Erythroblast (primary cell): ENCODE measurements around the gene FBXL16.

Experiments used
- DNase-seq, 2 experiments: peaks; one replicate each; lab custom pipeline; 2025; lab: John Stamatoyannopoulos, UW
- GATA1 ChIP-seq: IDR thresholded peaks from 2 replicates; pipeline ENCODE4 v1.6.1; 2011; ENCODE audit warnings: low read depth, mild to moderate bottlenecking, control low read depth, low read length, moderate library complexity
- POLR2A ChIP-seq: IDR thresholded peaks from 2 replicates; pipeline ENCODE4 v1.6.1; 2011; ENCODE audit warnings: mild to moderate bottlenecking, low read length

Gene FBXL16

GRCh38 chr16:681746-682427 lies 23.7 kb downstream of the FBXL16 start:
- no peak for TF ChIP-seq POLR2A
- no peak for TF ChIP-seq GATA1
- DNase-seq, result peak in 1 of 2 experiments; percentile 29

DNA sequence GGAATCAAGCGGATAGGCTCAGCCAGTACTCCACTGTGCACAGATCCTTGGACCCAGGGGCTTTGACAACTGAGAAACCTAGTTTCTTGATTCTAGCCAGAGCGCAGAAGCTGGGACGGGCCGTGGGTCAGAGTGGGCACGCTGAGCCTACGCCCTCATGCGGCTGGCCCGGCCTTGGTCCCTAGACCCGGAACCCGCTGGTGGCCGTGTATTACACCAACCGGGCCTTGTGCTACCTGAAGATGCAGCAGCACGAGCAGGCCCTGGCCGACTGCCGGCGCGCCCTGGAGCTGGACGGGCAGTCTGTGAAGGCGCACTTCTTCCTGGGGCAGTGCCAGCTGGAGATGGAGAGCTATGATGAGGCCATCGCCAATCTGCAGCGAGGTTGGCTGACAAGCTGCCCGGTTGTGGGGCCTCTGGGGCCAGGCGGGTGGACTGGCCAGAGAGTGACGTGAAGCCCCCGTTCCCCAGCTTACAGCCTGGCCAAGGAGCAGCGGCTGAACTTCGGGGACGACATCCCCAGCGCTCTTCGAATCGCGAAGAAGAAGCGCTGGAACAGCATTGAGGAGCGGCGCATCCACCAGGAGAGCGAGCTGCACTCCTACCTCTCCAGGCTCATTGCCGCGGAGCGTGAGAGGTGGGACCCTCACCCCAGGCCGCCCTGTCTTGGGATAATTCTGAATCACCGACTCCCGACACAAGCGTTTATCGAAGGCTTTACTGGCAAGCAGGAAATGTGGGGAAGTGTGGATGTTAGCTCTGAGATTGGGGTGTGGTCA lies 24.4 kb downstream of the FBXL16 start:
- TF ChIP-seq POLR2A (no peak), GATA1 (no peak)
- peak; percentile 65 to 68 for DNase-seq

DNA sequence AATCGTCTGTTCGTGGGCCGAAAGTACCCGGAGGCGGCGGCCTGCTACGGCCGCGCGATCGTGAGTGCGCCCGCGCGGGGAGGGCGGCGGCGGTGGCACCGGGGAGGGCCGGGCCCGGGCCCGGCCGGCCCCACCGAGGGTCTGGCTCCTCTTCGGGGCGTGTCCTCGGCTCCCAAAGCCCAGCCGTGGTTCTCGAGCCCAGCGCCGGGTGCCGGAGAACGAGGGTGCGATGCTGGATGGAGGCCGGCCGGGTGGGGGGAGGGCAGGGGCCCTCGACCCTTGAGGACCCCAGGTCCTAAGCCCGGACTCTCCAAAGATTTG lies 25.0 kb downstream of the FBXL16 start:
- no peak for TF ChIP-seq GATA1
- no peak for DNase-seq

GRCh38 chr16:679814-680624 lies 25.6 kb downstream of the FBXL16 start, which contains the start of gene STUB1:
TSS of gene STUB1 (plus strand) at chr16:680410. CDS start at chr16:680526, 116 bp downstream.
- DNase-seq, result peak; percentile 92 to 95
- peak; percentile 63 for TF ChIP-seq POLR2A
- TF ChIP-seq GATA1, result no peak

DNA sequence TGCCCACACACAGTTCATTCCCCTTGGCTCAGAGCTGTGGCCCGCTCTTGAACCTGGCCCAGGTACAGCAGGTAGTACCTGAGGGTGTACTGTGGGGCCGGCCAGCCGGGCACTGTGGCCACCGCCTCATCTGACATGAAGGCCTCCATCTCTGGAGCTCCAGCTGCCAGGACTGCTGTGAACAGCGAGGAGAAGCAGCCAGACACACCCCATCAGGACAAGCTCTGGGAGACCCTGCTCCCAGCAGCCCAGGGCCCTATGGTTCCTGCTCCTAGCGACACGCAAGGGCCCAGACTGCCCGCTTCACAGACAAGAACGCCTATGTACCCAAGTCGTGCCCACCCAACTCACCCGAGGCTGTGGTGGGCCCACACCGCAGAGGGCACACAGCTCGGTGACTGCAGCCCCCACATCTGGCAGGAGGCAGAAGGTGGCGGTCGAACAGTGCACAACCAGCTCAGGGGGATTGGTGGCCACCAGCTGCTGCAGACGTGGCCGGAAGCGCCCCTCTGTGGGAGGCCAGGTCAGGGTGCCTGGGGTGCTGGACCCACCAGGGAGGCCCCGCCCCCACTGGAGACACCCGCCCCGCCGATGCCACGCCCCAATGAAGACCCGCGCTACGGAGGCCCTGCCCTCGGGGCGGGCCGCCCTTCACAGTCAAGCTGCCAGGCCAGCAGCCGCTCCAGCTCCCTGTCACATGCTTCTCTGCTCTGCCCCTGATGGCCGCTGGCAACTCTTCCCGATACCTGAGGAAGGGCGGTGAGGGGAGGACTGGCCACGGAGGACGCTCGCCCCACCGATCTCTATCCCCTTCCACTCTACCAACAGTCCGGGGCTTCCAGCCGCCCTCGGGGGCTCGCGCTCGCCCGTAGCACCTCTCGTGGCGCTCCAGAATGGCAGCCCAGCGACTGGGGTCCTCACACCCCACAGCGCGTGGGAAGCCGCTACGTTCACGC lies 26.5 kb downstream of the FBXL16 start:
- peak; percentile 84 to 85 for DNase-seq
- TF ChIP-seq GATA1 (no peak), POLR2A (no peak)

GRCh38 chr16:678209-678857 lies 27.3 kb downstream of the FBXL16 start:
- no peak for DNase-seq
- TF ChIP-seq GATA1 (no peak), POLR2A (no peak)

DNA sequence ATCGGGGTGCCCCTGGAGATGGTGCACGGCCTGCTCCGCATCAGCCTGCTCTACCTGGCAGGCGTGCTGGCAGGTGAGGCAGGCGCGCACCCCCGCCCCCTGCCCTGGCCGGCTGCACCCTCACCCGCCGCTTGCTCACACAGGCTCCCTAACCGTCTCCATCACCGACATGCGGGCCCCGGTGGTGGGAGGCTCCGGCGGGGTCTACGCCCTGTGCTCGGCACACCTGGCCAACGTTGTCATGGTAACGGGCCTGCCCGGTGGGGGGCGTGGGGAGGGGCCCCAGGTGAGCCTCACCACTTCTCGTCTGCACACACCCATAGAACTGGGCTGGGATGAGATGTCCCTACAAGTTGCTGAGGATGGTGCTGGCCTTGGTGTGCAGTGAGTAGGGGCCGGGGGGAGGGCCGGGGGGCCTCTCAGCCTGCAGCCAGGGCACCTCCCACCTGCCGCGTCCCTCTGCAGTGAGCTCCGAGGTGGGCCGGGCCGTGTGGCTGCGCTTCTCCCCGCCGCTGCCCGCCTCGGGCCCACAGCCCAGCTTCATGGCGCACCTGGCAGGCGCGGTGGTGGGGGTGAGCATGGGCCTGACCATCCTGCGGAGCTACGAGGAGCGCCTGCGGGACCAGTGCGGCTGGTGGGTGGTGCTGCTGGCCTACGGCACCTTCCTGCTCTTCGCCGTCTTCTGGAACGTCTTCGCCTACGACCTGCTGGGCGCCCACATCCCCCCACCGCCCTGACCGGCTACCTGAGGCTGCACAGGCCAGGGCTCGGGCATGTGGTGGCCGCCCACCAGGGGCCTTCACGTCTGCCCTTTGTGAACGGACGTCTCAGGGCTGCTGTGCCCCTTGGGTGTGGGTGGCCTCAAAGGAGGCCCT lies 28.0 kb downstream of the FBXL16 start:
- DNase-seq, result no peak

DNA sequence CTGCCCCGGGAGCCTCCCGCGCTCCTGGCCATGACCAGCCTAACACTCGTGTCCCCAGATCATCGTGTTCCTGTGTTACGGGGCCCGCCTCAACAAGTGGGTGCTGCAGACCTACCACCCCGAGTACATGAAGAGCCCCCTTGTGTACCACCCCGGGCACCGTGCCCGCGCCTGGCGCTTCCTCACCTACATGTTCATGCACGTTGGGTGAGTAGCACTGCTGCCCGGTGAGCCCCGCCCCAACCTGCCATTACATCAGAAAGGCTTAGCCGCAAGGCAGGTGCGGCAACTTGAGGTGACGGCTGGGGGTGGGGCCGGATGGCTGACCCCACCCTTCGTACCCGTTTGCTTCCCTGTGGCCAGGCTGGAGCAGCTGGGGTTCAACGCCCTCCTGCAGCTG lies 28.7 kb downstream of the FBXL16 start:
- no peak for DNase-seq
- TF ChIP-seq POLR2A (no peak), GATA1 (no peak)

More for the DNA sequence above, 28.0 kb downstream of the FBXL16 start:
- TF ChIP-seq POLR2A (no peak), GATA1 (no peak)

- TF ChIP-seq GATA1 (no peak), POLR2A (no peak)
- DNase-seq, result no peak
Observed at GRCh38 chr16:676565-676902, 29.1 kb downstream of the FBXL16 start.

DNA sequence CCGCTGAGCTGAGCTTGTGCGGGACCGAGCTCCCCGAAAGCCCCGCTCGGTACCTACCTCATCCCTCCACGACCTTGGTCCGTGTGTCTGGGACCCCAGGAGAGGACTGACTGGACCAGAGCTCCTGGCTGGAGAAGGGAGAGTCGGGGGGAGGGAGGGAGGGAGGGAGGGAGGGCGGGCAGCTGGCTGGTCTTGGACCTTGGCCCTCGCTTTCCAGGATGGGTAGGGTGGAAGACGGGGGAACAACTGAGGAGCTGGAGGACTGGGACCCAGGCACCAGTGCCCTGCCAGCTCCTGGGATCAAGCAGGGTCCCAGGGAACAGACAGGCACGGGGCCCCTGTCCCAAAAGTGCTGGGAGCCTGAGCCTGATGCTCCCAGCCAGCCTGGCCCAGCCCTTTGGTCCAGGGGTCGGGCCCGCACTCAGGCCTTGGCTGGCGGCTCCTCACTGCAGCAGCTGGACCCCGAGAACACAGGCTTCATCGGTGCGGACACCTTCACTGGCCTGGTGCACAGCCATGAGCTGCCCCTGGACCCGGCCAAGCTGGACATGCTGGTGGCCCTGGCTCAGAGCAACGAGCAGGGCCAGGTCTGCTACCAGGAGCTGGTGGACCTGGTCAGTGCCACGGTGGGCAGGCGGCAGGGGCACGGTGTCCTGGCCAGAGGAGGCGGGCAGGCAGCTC lies 29.6 kb downstream of the FBXL16 start:
- TF ChIP-seq POLR2A (no peak), GATA1 (no peak)
- no peak for DNase-seq
